Measurements from ENCODE around the gene HNF4A.

GRCh38 chr20:44364780-44365179 lies 9.3 kb downstream of the HNF4A start:
- TF ChIP-seq POLR2A (IDR thresholded peaks at IDR 0.05) (no peak), CTCF (IDR thresholded peaks at IDR 0.05) (no peak)

All from uterus (tissue), 2 donors.